Measurements from ENCODE around the gene RTN4RL2.

DNA sequence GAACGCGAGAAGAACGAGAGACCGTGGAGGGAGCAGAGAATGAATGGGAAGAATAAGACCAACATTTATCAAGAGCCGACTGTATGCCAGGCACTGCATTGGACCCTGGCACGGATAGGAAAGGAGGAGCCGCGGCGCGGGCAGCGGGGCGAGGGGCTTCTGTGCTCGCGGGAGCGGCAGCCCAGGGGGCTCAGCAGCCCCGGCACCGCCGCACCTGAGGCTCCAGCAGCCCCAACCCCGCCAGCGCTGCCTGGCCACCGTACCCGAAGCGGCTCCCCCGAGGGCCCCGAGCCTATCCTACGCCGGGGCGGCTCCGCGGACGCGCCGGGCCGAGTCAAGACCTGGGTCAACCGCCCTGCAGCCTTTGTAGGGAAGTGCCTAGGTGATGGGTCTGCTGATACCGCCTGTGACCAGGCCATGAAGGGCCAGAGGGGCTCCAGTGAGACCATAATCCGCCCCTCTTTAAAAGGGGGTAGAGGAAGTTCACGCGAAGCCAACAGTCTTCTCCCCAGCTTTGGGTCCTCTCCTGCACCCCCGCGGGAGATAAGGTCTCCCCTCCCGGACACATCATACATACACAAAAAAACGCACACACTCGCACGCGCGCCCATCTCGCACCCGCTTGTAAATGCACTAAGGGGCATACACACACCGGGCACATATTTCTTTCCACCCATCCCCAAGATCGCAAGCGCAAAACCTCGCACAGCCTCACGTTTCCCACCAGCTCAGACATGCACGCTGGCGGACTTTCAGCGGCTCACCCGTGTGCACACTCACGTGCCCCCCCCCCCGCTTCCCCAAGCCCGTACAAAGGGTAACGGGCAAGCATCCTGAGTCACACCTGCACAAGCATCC, 935 bp upstream of the RTN4RL2 start:
- TF ChIP-seq, protein P1, sequence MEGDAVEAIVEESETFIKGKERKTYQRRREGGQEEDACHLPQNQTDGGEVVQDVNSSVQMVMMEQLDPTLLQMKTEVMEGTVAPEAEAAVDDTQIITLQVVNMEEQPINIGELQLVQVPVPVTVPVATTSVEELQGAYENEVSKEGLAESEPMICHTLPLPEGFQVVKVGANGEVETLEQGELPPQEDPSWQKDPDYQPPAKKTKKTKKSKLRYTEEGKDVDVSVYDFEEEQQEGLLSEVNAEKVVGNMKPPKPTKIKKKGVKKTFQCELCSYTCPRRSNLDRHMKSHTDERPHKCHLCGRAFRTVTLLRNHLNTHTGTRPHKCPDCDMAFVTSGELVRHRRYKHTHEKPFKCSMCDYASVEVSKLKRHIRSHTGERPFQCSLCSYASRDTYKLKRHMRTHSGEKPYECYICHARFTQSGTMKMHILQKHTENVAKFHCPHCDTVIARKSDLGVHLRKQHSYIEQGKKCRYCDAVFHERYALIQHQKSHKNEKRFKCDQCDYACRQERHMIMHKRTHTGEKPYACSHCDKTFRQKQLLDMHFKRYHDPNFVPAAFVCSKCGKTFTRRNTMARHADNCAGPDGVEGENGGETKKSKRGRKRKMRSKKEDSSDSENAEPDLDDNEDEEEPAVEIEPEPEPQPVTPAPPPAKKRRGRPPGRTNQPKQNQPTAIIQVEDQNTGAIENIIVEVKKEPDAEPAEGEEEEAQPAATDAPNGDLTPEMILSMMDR (IDR thresholded peaks at IDR 0.05), result no peak
- TF ChIP-seq POLR2A (IDR thresholded peaks at IDR 0.05), result no peak
